ENCODE data around the gene ANKRD49. TPM values are rescaled to one million over a fixed set of nuclear protein-coding genes. Genes with fewer than 3 reads are reported as not detected.

The ANKRD49 gene
- total and polyA plus RNA-seq, 5 donors from 2014 or later: 34.0 to 38.6 (median 37.9) TPM

DNA sequence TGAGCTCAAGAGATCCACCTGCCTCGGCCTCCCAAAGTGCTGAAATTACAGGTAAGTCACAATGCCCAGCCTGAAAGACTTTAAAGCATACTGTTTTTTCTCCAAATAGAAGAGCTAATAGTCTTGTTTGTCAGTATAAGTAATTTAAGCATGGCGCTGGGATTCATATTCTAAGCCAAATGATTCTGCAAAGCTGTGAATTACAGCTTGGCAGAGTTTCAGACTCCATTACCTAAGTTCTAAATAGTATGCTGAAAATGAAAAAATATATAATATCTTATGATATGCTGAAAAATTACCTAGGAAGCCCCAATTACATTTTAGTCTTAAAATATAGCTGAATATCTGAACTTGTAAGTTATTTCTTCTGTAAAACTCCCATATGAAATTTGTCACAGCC lies 39.5 kb upstream of the ANKRD49 start:
- H3K36me3 ChIP-seq (ENCODE audit: control insufficient read depth, insufficient read depth, low read length): peaks cover 19% of the 10 kb centered on the region
- no peaks in the 10 kb centered on the region for H3K27me3 Mint-ChIP-seq
- H3K9me3 ChIP-seq (ENCODE audit: control insufficient read depth in 2 of 2, low read length in 2 of 2): no peaks in the 10 kb centered on the region
- H3K27ac Mint-ChIP-seq: no peak overlapping the region
- no peak overlapping the region for H3K4me3 Mint-ChIP-seq
- H3K4me1 Mint-ChIP-seq: peaks cover 0 to 4% (median under 1%) of the 10 kb centered on the region in 4 donors
- no peak for DNase-seq
- H3K4me1 ChIP-seq (ENCODE audit: control insufficient read depth, insufficient read depth, low read length, poor library complexity, severe bottlenecking): no peaks in the 10 kb centered on the region
- H3K27me3 ChIP-seq (ENCODE audit: control insufficient read depth, insufficient read depth, low read length): no peaks in the 10 kb centered on the region
- no peak for ATAC-seq (ENCODE audit: low read depth in 2 of 2)
- H3K4me3 ChIP-seq (ENCODE audit: low read depth, low read length): no peak overlapping the region
- peaks cover 38% of the 10 kb centered on the region for H3K36me3 Mint-ChIP-seq
- no peak overlapping the region for H3K27ac ChIP-seq (ENCODE audit: insufficient read depth, low read length, poor library complexity, severe bottlenecking)
- peaks cover 0 to 1% (median 0%) of the 10 kb centered on the region in 7 donors for H3K9me3 Mint-ChIP-seq

DNA sequence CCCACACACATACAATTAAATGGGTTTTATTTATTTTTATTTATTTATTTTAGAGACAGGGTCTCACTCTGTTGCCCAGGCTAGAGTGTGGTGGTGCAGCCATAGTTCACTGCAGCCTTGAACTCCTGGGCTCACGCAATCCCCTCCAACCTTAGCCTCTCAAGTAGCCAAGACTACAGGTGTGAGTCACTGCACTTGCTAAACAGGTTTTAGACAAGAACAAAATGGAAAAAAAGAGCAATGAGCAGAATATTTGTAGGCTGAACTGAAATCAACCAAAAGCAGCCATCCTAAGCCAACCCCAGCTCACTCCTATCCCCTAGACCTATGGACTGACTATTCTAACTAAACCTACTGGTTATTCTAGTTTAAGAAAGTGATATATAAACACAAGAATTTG lies 37.9 kb upstream of the ANKRD49 start:
- peaks cover 34% of the 10 kb centered on the region for H3K36me3 ChIP-seq (ENCODE audit: control insufficient read depth, insufficient read depth, low read length)
- Mint-ChIP-seq H3K27ac (no peak overlapping the region), H3K4me3 (no peak overlapping the region), H3K27me3 (no peaks in the 10 kb centered on the region), H3K4me1 (peaks cover 0 to 9% (median 3%) of the 10 kb centered on the region in 4 donors), H3K9me3 (peaks cover 0 to 1% (median 0%) of the 10 kb centered on the region in 7 donors), H3K36me3 (peaks cover 48% of the 10 kb centered on the region)
- no peaks in the 10 kb centered on the region for H3K27me3 ChIP-seq (ENCODE audit: control insufficient read depth, insufficient read depth, low read length)
- DNase-seq (no peak), ATAC-seq (ENCODE audit: low read depth in 2 of 2) (no peak)
- no peaks in the 10 kb centered on the region for H3K9me3 ChIP-seq (ENCODE audit: control insufficient read depth in 2 of 2, low read length in 2 of 2)
- no peak overlapping the region for H3K4me3 ChIP-seq (ENCODE audit: low read depth, low read length)
- no peaks in the 10 kb centered on the region for H3K4me1 ChIP-seq (ENCODE audit: control insufficient read depth, insufficient read depth, low read length, poor library complexity, severe bottlenecking)
- no peak overlapping the region for H3K27ac ChIP-seq (ENCODE audit: insufficient read depth, low read length, poor library complexity, severe bottlenecking)

DNA sequence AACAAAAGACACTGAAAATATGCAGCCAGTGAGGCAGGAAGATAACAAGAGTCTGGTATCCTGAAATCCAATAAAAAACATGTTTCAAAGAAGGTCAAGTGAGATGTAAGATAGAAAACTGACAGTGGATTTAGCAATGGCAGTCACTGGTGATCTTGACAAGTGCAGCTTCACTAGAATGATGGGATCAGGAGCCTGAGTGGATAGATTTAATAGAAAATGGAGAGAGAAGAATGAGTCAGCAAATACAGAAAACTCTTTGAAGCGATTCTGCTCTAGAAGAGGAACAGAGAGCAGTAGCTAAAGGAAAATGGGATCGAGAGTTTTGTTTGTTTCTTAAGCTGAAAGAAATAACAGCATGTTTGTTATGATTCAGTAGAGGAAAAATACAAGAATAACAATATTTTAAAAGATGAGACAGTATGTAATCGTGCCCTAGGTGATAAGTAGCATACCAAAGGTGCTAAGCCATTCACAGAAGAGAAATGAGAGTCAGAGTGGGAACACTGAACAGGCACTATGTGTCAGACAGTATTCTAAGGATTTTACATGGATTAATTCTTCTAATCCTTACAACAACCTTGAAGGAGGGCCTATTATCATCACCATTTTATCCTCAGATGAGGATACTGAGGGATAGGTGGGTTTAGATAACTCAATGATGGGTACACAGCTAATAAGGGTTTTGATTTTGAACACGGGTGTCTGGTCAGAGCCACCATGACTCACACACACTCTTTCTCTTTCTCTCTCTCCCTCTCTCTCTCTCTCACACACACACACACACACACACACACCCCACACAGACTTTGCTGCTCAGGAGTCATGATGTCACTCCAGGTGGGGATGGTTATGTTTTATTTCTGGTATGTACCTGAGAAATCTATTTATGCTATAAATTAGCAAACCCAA lies 36.4 kb upstream of the ANKRD49 start:
- Histone ChIP-seq H3K4me1 (ENCODE audit: control insufficient read depth, insufficient read depth, low read length, poor library complexity, severe bottlenecking) (no peaks in the 10 kb centered on the region), H3K9me3 (ENCODE audit: control insufficient read depth in 2 of 2, low read length in 2 of 2) (no peaks in the 10 kb centered on the region), H3K36me3 (ENCODE audit: control insufficient read depth, insufficient read depth, low read length) (peaks cover 40% of the 10 kb centered on the region), H3K4me3 (ENCODE audit: low read depth, low read length) (no peak overlapping the region), H3K27me3 (ENCODE audit: control insufficient read depth, insufficient read depth, low read length) (no peaks in the 10 kb centered on the region), H3K27ac (ENCODE audit: insufficient read depth, low read length, poor library complexity, severe bottlenecking) (no peak overlapping the region)
- H3K36me3 Mint-ChIP-seq: peaks cover 55% of the 10 kb centered on the region
- H3K4me1 Mint-ChIP-seq: peaks cover 0 to 11% (median 3%) of the 10 kb centered on the region in 4 donors
- H3K9me3 Mint-ChIP-seq: peaks cover 0 to 1% (median 0%) of the 10 kb centered on the region in 7 donors
- no peak overlapping the region for H3K4me3 Mint-ChIP-seq
- peak overlapping the region in 2 of 3 donors; percentile 6 to 58 for H3K27ac Mint-ChIP-seq
- DNase-seq (peak in 1 of 3 donors; percentile 4), ATAC-seq (ENCODE audit: low read depth in 2 of 2) (no peak)
- H3K27me3 Mint-ChIP-seq: no peaks in the 10 kb centered on the region

DNA sequence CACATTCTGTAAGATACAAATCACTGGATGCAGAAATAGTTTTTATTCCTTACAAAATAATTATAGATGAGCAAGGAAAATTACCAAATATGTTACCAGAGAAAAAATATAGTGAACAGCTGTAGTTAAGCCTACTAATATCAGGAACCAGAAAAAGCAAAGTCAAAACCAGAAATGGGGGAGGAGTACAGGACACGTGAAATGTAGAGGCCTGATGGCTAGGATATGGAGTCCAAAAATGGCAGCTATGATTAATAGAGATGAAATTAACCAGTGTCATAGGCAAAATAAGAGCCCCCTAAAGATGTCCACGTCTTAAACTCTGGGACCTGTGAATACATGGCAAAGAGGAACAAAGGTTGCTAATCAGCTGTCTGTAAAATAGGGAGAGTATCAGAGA lies 34.2 kb upstream of the ANKRD49 start:
- H3K27ac Mint-ChIP-seq: no peak overlapping the region

DNA sequence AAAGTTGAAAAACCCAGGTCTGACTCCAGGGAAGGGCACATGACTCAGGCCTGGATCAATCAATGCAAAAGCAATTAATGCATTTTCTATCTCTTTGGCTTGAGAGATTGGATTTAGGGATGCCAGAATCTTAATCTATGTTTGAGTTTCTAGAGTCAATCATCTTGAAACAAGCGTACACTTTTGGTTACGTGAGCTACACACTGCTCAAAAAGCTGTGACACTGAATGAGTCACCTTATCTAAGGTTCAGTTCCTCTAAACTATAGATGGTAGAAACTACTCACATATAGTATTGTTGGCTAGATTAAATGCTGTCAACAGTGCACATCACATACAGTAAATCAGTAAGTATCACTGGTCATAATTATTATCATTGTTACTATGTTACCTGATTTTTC lies 24.4 kb upstream of the ANKRD49 start:
- DNase-seq (no peak), ATAC-seq (ENCODE audit: low read depth in 2 of 2) (no peak)
- Mint-ChIP-seq H3K4me3 (no peak overlapping the region), H3K9me3 (no peaks in the 10 kb centered on the region), H3K36me3 (peaks cover 59% of the 10 kb centered on the region), H3K27ac (no peak overlapping the region), H3K4me1 (peaks cover 11 to 21% (median 15%) of the 10 kb centered on the region in 4 donors), H3K27me3 (no peaks in the 10 kb centered on the region)
- Histone ChIP-seq H3K4me3 (ENCODE audit: low read depth, low read length) (no peak overlapping the region), H3K27ac (ENCODE audit: insufficient read depth, low read length, poor library complexity, severe bottlenecking) (no peak overlapping the region), H3K36me3 (ENCODE audit: control insufficient read depth, insufficient read depth, low read length) (peaks cover 36% of the 10 kb centered on the region), H3K4me1 (ENCODE audit: control insufficient read depth, insufficient read depth, low read length, poor library complexity, severe bottlenecking) (no peaks in the 10 kb centered on the region), H3K27me3 (ENCODE audit: control insufficient read depth, insufficient read depth, low read length) (no peaks in the 10 kb centered on the region), H3K9me3 (ENCODE audit: control insufficient read depth in 2 of 2, low read length in 2 of 2) (no peaks in the 10 kb centered on the region)

More for the DNA sequence above, 34.2 kb upstream of the ANKRD49 start:
- Histone ChIP-seq H3K36me3 (ENCODE audit: control insufficient read depth, insufficient read depth, low read length) (peaks cover 42% of the 10 kb centered on the region), H3K9me3 (ENCODE audit: control insufficient read depth in 2 of 2, low read length in 2 of 2) (no peaks in the 10 kb centered on the region), H3K27me3 (ENCODE audit: control insufficient read depth, insufficient read depth, low read length) (no peaks in the 10 kb centered on the region), H3K4me1 (ENCODE audit: control insufficient read depth, insufficient read depth, low read length, poor library complexity, severe bottlenecking) (no peaks in the 10 kb centered on the region), H3K4me3 (ENCODE audit: low read depth, low read length) (no peak overlapping the region), H3K27ac (ENCODE audit: insufficient read depth, low read length, poor library complexity, severe bottlenecking) (no peak overlapping the region)
- H3K4me1 Mint-ChIP-seq: peaks cover 2 to 11% (median 4%) of the 10 kb centered on the region in 4 donors
- H3K9me3 Mint-ChIP-seq: peaks cover 0 to 3% (median 0%) of the 10 kb centered on the region in 7 donors
- no peak for ATAC-seq (ENCODE audit: low read depth in 2 of 2)
- no peaks in the 10 kb centered on the region for H3K27me3 Mint-ChIP-seq
- H3K4me3 Mint-ChIP-seq: no peak overlapping the region
- DNase-seq: no peak
- peaks cover 61% of the 10 kb centered on the region for H3K36me3 Mint-ChIP-seq

DNA sequence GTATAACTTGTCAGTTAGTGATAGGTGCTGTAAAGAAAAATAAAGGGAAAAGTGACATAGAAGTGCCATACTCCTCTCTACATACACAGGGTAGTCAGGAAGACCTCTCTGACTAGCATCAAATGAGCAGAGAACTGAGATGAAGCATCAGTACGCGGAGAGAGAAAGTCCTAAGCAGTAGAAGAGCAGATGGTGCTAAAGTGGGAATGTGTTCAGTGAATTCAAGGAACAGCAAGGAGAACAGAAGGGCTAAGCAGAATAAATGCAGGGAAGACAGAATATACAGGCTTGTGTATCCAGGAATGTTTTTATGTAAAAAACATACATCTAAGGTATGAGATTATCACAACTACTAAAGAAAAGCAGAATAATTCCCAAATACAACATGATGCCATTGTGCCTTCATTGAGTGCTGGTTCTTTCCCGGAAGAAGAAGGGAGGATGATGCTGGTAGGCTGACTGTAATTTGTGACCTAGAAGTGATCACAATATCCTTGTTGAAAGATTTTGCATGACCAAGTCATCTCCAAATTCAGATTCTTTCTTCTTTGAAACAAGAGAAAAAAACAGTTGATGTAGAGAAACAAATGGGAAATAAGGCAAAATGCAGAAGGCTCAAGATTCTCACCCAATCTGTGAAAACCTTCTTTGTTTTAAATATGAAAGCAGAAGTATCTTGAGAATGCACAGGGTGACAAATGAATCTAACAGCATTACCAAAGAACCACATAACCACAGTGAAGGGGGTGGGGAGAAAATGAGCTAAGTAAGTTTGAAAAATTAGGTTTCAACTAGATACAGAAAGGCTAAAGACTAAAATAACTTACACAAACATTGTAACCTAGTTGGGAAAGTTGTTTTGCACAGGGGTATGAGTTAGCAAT lies 20.6 kb upstream of the ANKRD49 start:
- Mint-ChIP-seq H3K9me3 (no peaks in the 10 kb centered on the region), H3K4me1 (peaks cover 15 to 29% (median 15%) of the 10 kb centered on the region in 4 donors), H3K4me3 (peak overlapping the region in 1 of 4 donors; percentile 16), H3K27ac (peak overlapping the region in 1 of 3 donors; percentile 45), H3K27me3 (no peaks in the 10 kb centered on the region), H3K36me3 (peaks cover 55% of the 10 kb centered on the region)
- DNase-seq (peak in 1 of 3 donors; percentile 63), ATAC-seq (ENCODE audit: low read depth in 2 of 2) (peak in 1 of 2 donors; percentile 45)
- Histone ChIP-seq H3K4me3 (ENCODE audit: low read depth, low read length) (no peak overlapping the region), H3K27ac (ENCODE audit: insufficient read depth, low read length, poor library complexity, severe bottlenecking) (no peak overlapping the region), H3K36me3 (ENCODE audit: control insufficient read depth, insufficient read depth, low read length) (peaks cover 49% of the 10 kb centered on the region), H3K27me3 (ENCODE audit: control insufficient read depth, insufficient read depth, low read length) (no peaks in the 10 kb centered on the region), H3K4me1 (ENCODE audit: control insufficient read depth, insufficient read depth, low read length, poor library complexity, severe bottlenecking) (no peaks in the 10 kb centered on the region), H3K9me3 (ENCODE audit: control insufficient read depth in 2 of 2, low read length in 2 of 2) (no peaks in the 10 kb centered on the region)

DNA sequence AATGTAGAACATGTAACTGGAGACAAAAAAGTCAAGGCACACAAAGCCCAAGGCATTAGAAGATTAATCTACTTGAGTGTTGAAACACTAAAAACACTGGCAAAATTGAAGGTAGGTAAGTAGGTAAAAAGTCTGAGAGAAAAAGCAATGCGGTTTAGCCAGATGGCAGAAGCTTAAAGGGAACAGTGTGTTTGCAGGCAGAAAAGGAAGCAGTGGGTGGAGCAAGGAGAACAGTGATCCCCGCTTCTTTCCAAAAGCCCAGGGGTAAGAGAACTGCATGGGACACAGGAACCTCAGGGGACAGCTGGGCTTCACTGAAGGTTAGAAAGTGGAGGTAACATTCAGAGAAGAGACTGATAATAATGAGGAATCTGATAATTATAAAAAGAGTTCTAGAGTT lies 16.2 kb upstream of the ANKRD49 start:
- no peaks in the 10 kb centered on the region for H3K27me3 Mint-ChIP-seq
- Histone ChIP-seq H3K4me1 (ENCODE audit: control insufficient read depth, insufficient read depth, low read length, poor library complexity, severe bottlenecking) (no peaks in the 10 kb centered on the region), H3K27me3 (ENCODE audit: control insufficient read depth, insufficient read depth, low read length) (no peaks in the 10 kb centered on the region), H3K36me3 (ENCODE audit: control insufficient read depth, insufficient read depth, low read length) (peaks cover 53% of the 10 kb centered on the region), H3K9me3 (ENCODE audit: control insufficient read depth in 2 of 2, low read length in 2 of 2) (no peaks in the 10 kb centered on the region), H3K27ac (ENCODE audit: insufficient read depth, low read length, poor library complexity, severe bottlenecking) (no peak overlapping the region), H3K4me3 (ENCODE audit: low read depth, low read length) (no peak overlapping the region)
- ATAC-seq (ENCODE audit: low read depth in 2 of 2): no peak
- H3K27ac Mint-ChIP-seq: peak overlapping the region in 1 of 3 donors; percentile 83
- H3K9me3 Mint-ChIP-seq: no peaks in the 10 kb centered on the region
- DNase-seq: no peak
- H3K36me3 Mint-ChIP-seq: peaks cover 61% of the 10 kb centered on the region
- no peak overlapping the region for H3K4me3 Mint-ChIP-seq
- peaks cover 15 to 24% (median 19%) of the 10 kb centered on the region in 4 donors for H3K4me1 Mint-ChIP-seq
